Activated CD4-positive, alpha-beta T cell treated with anti-CD3 and anti-CD28 coated beads, Interleukin-2, amount 50 U/mL, for 4 hours (primary cell): ENCODE measurements around the gene HOXA11.

Source experiments
- DNase-seq, 2 experiments: peaks; one replicate each; pipeline ENCODE4 v3.0.0-alpha.2; 2020

The HOXA11 gene

DNA sequence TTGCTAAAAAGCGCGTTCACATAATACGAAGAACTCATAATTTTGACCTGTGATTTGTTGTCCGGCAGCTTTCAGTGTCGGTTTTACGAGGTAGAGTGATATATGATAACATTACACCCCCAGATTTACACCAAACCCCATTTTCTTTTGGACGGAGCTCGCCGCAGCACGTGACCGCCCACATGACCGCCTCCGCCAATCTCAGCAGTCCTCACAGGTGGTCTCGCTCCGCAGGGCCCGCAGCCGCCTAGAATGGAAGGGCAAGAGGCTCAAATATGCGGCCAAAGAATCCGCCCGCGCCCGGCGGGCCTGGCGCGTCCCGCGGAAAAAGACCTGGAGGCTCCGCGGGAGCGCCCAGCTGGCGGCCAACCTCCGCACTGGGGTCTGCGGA is 28.5 kb downstream of the HOXA11 start, which contains the start of gene HOXA7:
HOXA7 (minus strand) TSS at position 168 of the 391 bp plus-strand sequence; CDS start at position 38, 130 bp downstream.
- DNase-seq = no peak

DNA sequence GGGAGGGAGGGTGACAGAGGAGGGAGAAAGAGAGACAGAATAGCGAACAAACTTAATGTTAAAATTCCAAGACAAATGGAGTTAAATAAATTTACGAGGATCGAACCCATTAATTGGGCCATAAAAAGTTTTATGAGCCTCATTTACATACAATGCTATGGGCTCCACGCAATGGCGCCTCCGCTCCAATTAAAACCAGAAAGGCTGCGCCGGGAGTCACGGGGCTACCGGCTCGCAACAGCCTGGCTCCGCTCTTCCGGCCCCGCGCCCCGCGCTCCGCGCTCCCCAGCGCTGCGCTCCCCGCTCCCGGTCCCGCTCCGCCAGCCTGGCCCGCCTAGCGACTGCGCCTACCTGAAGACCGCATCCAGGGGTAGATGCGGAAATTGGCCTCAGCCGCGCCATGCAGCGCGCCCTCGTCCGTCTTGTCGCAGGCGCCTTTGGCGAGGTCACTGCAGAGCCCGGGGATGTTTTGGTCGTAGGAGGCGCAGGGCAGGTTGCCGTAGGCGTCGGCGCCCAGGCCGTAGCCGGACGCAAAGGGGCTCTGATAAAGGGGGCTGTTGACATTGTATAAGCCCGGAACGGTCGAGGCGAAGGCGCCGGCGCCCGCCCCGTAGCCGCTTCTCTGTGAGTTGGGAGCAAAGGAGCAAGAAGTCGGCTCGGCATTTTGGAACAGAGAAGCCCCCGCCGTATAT is 29.1 kb downstream of the HOXA11 start:
- DNase-seq = no peak

DNA sequence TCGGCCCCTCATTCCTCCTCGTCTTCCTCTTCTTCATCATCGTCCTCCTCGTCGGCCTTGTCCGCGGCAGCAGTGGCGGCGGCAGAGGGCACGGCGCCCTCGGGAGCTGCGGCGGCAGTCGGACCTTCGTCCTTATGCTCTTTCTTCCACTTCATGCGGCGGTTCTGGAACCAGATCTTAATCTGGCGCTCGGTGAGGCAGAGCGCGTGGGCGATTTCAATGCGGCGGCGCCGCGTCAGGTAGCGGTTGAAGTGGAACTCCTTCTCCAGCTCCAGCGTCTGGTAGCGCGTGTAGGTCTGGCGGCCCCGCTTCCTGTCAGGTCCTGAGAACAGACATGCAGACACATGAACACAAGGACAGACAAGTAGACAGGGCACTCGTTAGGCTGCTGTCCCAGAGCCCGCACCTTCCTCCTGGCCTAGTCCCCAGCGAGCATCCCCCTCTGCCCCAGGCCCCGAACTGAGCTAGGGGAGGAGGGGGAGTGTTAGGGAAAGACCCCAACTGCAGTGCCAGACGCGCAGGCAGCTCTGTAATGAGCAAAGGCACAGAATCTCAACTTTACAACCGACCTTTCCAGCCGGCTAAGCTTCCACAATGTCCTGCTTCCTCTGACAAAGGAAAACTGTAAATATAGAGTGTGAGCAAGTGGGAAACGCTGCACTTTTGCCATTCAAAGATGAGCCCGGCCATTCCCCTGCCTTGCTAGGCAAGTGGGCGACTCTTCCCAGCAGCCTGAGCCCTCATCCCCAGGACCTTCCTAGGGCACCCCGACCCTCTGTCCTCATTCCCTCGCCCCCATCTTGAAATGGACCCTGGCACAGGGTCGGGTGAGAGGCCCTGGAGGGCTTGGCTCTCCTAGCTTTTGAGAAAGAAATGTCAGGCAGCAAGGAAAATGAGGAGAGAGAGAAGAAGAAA is 29.9 kb downstream of the HOXA11 start:
- peak; percentile 49 to 55 for DNase-seq

DNA sequence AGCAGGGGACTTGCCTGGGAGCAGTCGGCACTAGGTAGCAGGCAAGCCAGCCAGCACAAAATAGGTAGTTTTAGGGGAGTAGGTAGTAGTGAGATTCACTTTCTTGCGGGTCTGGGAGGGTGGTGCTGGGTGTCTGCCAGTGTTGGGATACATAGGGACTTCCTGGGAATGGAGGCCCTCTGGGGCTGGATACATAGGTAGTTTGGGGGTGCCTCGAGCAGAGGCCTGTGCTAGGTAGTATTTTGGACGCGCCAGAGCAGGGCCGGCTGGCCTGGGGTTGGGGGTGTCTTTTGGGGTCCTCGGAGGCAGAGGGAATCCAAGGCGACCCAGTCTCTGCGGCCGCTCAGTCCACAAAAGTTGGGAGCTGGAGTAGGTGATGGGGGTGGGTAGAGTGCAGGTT is 30.7 kb downstream of the HOXA11 start:
- no peak for DNase-seq

DNA sequence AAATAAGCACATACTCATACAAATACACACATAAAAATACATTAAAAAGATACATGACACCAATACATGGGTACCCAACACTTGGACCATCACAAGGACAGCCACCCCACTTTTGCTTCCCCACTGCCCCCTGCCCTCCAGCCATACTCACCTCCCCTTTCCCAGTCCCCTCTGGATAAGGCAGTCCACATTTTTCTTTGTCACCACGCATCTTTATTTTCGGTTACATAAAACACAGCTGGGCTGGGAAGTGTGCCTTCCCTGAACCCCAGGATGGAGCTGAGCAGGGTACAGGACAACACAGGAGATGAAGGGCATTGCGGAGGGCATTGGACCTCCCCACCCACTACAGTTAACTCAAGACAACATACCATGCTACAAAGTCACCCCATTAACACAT is 31.5 kb downstream of the HOXA11 start:
- DNase-seq = no peak

DNA sequence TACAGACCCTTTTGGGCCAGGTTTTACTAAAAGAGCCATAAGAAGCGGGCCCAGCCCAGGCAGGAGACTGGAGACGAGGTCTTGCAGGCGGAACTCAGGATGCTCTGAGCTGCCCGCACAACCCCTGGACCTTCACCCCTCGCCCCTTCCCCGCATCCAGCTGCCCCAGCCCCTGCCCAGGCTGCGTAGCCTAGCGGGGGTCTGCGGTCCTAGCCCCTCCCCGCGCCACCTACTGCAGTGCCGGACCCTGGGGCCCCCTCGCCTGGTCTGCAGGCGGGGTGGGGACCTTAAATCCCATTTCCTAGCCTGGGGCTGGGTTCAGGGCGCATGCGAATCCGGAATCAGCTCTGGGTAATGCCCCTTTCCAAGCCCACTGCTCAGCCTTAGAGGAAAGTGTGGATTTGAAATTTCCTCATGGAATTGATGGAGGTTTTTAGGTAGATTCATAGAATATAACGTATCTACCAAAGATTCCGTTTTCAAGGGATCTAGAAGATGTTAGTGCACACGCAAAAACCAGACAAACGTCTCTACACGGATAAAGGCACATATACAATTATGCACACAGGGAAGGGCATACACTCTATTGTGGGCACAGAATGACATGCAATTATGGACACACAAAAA is 32.1 kb downstream of the HOXA11 start:
- DNase-seq = no peak

DNA sequence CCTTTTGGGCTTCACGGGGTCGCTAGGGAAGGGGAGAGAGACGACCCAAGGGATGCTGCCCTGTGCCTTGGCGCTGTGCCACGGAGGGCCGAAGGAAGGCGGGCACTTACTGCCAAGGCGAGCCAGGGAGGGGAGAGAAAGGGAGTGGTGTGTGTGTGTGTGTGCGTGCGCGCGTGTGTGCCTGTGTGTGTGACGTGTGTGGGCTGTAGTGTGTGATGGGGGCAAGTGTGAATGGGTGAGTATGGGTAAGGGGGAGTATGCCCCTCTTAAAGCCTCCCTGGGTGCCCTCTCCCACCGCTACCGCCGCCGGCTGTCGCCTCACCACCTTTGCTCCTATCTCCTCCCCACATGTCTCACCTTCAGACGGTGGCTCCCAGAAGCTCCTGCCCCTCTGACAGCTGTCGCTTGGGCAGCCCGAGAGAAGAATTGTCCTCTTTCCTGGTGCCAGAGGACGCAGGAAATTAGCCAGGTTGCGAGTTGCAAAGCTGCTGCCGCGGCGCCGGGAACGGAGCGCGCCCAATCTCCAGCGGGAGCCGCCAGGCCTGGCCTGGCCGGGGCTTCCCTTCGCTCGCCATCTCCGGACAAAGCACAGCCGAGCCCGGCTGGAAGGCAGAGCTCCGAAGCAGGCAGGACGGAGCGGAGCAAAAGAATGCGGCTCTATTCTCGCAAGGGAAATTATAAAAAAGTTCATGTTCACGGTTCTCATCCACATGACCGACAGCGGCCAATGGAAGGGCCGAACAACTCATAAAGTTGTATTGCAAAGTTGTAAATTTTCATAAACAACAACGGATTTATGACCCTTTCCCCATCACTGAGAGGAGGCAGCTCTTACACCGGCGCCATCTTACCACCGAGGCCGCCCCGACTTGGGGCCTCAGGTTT is 32.9 kb downstream of the HOXA11 start, which contains the start of gene HOXA3:
HOXA3 (minus strand) TSS at position 653 of the 885 bp plus-strand sequence. CDS start 41,943 bp downstream, outside the sequence.
- no peak for DNase-seq

DNA sequence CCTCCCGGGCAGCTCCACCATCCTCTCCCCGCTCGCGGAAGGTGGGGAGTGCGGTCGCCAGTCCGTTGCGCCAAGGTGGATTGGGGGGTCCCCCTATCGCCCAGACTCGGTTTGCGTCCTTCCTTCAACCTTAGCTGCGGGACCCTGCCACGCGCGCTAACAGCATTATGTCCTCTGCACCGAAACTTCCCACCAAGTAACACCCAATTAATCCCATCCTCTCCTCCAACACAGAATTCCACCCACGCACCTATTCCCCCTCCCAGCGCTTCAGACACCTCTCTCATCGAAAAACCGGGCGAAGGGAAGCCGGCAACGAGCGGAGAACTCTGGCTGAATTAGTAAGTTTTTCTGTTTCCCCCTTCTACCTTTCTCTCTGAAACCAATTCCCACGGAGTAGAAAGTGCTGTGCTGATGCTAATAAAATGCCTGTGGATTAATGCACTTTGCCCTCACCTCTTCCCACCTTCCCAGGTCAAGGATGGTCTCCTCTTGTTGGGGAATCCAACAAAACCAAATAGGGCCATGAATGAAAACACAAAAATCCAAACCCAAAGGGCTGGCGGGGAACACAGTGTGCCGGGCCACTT is 33.6 kb downstream of the HOXA11 start:
- no peak for DNase-seq

DNA sequence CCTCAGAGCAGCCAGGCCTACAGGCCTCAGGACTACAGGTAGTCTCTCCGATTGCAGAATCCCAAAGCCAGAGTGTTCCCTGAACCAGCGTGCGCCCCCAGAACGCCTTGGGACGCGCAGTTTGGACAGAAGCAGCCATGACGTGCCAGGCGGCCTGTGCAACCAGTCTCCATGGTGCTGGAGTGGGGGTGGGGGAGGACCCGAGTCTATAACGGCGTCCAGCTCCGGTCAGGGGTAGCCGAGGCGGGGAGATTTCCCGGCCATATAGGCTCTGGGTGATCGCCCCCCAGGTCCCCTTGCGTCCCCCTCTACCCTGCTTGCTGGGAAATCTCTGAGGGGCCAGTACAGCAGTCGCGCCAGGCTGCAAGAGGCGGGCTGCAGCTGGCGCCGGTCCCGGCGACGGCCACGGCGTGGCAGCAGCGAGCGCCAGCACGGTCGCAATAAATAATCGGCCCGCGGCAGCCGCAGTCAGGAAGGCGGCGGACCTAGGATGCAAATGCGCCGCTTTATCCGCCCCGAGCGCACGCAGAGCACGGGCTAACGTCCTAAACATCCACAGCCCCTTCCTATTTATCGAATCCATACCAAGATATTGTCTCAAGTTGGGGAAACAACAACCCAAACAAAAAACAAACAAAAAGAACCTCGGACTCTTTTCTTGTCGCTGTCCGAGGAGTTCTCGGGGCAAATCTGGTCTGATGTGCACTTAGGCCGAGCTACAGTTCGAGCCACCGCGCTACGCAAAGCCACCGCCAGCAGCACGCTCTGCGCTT is 34.3 kb downstream of the HOXA11 start:
- DNase-seq = peak; percentile 48 to 52

DNA sequence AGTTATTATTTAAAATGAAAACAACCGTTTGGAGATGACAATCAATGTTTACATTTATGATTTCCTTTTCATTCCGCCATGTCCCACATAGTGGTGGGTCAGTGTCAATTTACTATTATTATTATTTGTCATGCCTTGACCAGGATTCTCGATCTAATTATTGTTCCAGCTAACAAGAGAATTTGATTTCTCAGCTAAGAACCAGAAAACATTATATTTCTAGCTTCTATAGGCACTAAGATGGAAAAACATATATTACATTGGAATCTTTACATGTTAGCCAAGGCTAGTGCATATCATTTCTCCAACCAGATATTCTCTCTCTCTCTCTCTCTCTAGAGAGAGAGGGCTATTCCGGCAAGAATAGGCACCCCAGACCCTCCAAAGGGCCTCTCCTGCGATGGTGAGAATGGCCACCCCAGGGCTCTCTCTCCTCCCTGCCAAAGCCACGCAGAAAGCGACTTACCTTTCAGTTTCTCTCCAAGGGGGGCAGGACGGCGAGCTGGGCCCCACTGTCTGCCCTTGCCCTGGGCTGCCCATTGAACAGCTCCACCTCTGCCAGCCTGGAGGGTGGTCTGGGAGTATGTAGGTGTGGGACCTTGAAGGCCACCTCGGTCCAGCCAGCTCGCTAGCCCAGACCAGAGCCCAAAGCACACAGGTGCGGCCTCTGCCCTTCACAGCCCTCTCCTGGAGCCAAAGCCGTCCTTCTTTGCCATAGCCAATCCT is 35.0 kb downstream of the HOXA11 start:
- DNase-seq = no peak

DNA sequence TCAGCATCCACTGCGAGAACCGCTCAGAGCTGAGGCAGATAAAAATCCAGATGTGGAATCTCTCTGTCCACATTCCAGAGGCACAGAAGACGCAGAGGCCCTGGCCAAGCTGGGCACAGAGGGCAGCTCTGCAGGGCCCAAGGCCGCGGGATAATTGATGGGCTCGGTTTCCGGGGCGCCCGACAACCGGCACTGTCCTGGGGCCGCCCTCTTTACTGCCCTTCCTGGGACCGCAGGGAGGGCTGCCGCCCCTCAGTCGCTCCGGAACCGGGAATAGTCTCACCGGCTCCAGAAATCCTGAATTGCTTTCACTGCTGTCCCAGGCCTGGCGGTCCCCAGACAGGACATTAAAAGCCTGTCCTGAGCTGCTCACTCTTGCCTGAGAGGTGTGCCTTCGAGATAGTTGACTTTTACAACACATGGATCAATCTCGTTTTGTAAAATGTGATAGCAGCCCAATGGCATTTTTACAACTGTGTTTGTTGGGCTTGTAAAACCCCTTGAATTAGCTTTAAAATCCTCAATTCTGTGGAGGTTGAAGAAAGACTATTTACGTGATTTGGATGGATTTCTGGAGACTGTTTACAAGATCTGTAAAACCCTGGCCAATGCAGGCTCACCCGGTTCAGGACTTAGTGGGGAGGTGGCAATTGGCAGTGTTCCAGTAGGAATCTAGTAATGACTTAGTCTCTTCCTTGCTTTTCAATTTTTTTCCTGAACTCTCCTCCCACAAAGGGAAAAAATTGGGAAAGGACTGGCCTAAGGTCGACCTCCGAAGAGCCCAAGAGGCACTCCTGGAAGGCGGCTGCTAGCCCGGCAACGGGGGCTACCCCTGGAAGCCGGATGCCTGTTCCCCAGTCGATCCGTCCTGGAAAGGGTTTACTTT is 36.0 kb downstream of the HOXA11 start:
- no peak for DNase-seq

DNA sequence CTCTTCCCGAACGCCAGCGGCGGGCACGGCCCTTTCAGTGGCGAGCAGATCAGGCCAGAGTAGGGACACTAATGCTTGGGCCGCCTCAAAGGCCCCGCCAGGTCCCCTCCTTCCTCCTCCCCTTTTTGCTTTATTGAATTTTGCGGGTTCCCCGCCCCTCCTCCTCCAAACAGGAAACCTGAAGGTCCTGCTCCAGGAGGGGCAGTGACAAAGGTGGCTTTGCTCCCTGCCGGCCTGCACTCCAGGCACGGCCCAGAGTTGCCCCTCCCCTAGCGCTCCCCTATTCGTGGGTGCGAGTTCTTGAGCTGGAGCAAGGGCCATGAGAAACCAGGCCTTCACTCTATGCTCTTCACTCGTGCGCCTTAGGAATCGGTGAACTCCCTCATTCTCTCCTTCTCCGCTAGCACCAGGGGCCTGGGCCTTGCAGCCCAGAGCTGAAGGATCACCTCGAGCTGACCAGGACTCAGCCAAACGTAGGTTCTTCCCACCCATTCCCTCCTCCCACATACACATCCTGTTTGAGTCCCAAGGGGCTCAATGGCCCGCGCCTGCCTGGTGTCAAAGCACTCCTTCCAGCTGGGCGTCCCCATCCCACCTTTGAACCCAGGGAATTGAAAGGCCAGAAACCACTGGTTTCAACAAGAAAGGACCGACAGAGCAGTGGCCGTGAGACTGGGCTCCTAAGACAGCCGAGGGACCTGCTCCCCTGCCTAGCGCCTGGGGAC is 36.8 kb downstream of the HOXA11 start:
- DNase-seq = no peak

DNA sequence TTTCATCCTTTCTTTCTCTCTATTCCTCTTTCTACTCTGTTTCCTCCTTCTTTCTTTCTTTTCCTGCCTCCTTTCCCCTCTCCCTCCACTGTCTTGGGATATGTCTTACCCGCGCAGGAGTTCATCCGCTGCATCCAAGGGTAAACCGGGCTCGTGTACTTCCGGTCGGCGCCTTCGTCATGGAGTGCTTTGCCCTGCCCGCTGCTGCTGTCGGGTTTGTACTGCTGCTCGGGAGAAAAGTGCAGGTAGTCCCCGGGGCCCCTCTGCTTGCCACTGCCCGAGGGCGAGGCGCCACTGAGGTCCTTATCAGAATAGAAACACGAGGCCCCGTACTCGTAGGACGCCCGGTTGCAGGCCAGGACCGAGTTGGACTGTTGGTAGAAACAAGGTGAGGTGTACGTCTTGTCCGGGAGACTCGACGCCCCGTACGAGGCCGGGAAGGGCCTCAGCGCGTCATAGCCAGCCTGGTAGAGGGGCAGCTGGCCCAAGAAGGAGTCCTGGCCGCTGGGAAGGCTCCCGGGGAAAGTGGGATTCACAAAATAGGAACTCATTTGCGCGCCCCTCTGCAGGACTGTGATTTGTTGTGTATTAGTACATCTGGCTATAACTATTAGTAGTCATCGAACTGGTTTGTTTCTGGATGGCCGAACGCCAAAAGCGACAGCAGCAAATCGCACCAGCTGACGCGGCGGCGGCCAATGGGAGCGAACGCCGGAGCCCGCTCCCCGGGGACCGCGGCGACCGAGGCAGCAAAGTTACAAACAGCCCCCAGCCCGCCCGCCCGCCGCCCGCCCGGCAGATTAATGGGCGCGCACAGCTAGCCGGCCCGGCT is 37.6 kb downstream of the HOXA11 start, which contains the start of gene HOXA6:
HOXA6 (minus strand) TSS at position 576 of the 832 bp plus-strand sequence; CDS start at position 551, 25 bp downstream.
- DNase-seq = no peak

DNA sequence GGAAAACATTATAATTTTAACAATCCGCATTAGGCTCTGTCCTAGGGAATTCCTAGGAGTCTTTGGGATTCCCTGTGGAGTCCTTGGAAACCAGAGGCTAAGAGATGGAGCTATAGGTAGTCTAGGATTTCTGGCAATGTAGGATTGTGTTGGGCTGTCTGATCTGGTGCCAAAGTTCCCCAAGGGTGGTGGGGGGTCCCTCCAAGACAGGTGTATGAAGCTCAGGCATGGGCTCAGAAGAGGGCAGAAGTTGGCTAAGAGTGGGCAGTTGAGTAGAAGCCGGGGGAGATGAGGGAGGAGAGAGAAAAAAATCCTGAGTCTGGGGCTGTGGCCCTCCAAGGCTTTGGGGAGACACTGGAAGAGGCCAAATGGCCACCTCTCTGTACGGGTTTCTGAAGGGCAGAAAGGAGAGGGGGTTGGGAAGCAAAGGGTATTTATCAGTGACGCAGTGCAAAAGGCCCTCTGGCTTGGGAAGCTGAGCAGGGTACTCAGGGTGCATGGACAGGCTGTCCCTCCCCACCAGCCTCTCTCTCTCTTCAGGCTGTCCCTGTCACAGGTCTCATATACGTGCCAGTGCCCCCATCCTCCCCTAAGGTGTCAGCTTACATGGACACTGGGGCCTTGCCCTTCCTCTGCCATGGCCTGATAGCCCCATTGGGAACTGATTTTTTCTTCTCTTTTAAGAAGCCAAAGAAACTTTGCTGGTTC is 38.4 kb downstream of the HOXA11 start:
- no peak for DNase-seq

DNA sequence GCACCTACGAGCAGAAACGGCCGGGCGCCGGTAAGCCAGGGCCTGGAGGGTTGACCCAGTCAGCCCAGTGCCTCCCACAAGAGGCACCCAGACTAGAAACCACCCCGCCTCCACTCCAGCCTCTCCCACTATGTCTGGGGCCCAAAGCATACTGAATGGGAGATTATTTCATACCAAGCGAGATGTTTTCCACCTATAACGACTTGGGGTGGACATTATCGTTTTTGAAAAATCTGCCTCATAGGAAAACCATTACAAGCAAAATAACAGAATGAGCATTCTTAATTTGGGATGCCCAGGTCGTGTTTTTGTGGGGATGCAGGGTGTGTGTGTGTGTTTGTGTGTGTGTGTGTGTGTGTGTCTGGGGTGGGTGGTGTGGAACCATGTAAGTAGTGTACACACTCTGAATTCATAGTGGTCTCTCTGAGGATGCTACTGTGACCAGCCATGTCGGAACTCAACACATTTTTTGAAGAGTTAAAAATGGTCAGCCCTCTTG is 39.1 kb downstream of the HOXA11 start:
- DNase-seq = no peak

DNA sequence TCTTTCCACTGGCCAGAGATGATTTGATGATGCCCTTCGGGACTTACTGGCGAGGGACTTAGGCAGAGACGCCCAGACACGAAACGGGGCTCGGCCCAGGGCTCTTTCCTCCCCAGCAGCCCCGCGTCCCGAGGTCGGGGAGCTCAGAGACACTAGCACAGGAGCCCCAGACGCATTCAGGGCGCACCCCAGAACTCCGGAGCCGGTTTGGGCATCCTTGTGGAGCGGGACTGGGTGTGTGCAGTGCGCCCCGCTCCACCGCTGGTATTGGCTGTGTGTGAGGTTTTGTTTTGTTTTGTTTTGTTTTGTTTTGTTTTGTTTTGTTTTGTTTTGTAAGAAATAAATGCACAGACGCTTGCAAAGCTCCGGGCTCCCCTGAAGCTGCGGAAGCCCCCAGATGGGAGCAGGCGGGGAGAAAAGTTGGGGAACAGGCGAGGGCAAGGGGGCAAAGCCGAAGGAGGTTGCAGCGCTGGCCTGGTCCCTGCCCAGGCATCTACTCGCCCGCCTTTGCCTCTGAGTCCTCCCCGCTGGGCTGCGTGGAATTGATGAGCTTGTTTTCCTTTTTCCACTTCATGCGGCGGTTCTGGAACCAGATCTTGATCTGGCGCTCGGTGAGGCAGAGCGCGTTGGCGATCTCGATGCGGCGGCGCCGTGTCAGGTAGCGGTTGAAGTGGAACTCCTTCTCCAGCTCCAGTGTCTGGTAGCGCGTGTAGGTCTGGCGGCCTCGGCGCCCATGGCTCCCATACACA is 39.7 kb downstream of the HOXA11 start:
- DNase-seq = no peak
